Measurements from ENCODE around the gene MANBA. TPM values are rescaled to one million over a fixed set of nuclear protein-coding genes. Genes with fewer than 3 reads are reported as not detected.
A peak's percentile ranks its signal among the peaks of the same experiment; 100 is the strongest.

Gene MANBA
- total RNA-seq, 1 experiment from 2014 or later, result 22.5 TPM

- DNase-seq (ENCODE audit: low read depth), result no peak
Observed at GRCh38 chr4:102678695-102679335, 82.0 kb downstream of the MANBA start.

DNA sequence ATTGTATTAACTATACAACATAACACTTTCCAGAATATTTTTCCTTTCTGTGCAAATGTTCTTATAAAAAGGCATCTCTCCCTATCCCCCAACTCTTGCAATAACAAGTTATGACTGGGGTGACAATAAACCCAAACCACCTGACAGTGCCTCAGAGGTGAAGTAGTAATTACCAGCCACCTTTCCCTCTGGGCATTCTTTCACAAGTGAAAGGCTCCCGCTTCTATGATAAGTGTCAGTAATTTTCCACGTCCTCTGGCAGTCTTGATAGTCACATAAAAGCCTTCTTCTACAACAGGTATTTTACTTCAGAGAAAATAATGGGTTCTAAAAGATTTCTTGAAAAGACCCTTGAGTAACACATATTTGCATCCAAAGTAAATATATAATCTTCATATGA lies 82.7 kb downstream of the MANBA start:
- no peak for DNase-seq (ENCODE audit: low read depth)

- DNase-seq (ENCODE audit: low read depth), result peak; percentile 7
Observed at GRCh38 chr4:102675141-102675540, 85.6 kb downstream of the MANBA start.

GRCh38 chr4:102667001-102667400 lies 93.8 kb downstream of the MANBA start:
- no peak for DNase-seq (ENCODE audit: low read depth)

- no peak for DNase-seq (ENCODE audit: low read depth)
Observed at GRCh38 chr4:102665527-102665926, 95.2 kb downstream of the MANBA start.

GRCh38 chr4:102663073-102663472 lies 97.7 kb downstream of the MANBA start:
- DNase-seq (ENCODE audit: low read depth), result peak; percentile 58

DNA sequence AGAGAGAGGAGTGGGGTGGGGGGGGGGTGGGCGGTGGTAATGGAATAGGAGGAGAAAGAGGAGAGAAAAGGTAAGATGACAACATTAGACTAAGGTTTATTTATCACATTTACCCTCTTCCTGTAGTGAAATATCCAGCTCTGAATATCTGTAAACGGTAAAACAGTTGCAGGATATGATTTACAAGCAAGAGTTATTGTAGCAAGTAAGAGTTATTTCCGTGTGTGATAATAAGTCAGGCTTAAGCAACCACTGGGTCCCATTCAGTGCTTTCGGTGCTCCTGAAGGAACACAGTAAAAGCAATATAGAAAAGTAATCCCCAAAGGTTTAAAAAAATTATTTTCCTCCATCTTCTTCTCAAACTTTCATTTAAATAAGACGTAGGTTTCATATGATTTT lies 103.6 kb downstream of the MANBA start:
- DNase-seq (ENCODE audit: low read depth), result no peak

DNA sequence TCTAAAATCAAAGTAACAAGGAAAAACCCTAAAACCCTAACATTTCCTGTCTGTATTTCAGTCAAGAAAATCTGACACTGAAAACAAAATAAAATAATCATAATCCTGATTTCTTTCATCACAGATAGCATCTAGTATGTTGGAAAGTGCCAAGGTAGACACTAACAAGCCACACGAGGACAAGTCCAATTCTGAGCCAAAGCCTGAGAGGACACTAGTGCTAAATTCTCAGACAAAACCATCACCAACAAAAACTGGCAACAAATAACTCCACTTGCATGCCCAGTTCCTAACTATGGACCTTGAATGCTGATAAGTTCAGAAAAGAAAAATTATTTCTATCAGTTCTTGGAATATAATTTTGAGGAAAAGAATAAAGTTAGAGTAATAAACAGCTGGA lies 113.7 kb downstream of the MANBA start:
- no peak for DNase-seq (ENCODE audit: low read depth)

DNA sequence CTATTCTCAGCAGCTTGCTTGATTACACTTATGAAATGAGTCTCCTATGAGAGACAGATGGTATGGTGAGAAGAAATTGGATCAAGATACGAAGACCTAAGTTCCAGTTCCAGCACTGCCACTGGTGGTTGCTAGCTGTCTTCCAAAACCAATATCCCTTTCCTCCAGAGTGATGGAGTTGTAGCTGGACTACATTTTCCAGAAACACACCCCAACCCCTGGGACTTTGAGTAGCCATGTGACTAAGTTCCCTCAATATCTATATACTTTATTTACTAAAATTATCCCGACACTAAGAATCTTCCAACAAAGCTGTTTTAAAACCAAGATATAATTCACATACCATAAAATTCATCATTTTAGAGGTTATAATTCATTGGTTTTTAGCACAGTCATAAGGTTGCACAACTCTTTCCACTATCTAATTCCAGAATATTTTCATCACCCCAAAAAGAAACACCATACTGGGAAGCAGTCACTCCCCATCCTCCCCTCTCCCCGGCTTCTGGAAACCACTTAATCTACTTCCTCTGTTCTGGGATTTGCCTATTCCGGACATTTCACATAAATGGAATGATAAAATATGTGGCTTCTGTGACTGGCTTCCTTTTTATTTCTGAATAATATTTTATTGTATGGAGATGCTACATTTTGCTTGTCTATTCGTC lies 118.0 kb downstream of the MANBA start:
- DNase-seq (ENCODE audit: low read depth), result no peak

DNA sequence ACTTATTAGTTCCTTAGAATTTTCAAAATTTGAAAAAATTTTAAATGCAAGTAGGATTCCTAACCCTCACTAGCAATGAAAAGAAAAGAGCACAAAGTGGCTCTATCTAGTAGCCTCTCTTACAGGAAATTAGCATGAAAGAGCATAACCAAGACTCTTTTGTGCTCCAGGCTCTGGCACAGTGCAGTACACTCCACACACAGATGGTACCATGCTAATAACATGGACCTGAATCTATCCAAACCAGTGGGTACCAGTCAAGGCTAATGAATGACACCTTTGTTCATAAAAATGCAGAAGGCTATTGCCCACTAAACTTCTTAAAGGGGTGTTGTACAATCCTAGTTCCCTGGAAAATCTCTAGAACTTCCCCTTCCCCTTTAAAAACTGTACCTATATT lies 119.0 kb downstream of the MANBA start:
- peak; percentile 44 for DNase-seq (ENCODE audit: low read depth)

DNA sequence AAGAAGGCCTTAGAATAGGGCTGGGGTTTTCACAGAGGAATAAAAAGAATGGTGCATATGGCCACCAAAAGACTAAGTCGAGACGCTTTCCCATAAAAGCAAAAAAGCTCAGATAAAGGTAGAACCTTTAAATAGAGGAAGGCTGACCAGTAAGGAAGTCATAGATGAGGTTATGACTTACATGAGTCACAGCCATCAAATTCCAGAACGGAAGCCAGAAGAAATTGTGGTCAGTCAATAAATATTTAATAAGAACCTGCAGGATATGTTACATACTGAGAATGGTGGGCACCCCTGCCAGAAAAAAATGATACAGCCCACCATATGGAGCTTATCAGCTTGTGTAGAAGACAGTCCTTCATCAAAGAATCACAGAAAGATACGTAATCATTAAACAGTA lies 120.1 kb downstream of the MANBA start:
- peak; percentile 48 for DNase-seq (ENCODE audit: low read depth)

GRCh38 chr4:102639598-102639997 lies 121.2 kb downstream of the MANBA start:
- no peak for DNase-seq (ENCODE audit: low read depth)

- no peak for DNase-seq (ENCODE audit: low read depth)
Observed at GRCh38 chr4:102638621-102639020, 122.1 kb downstream of the MANBA start.

- no peak for DNase-seq (ENCODE audit: low read depth)
Observed at GRCh38 chr4:102637391-102637790, 123.4 kb downstream of the MANBA start.

DNA sequence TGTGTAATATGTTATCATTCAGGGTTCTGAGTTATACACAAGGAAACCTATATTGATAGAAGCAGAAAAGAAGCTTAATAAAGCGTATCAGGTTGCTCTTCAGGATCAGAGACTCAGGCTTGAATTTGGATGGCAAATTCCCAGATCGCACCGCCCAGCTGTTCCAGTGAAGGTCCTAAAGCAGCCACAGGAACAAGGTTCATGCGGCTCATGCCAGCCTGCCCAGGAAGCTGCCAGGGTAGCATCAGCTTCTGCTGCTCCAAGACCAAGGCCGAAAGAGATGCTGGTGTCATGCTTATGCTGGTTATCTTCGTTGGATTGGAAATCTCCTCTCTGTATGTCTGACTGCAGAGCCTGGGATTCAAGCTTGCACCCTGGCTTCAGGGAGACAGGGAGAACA lies 127.7 kb downstream of the MANBA start:
- no peak for DNase-seq (ENCODE audit: low read depth)

- no peak for DNase-seq (ENCODE audit: low read depth)
Observed at GRCh38 chr4:102632241-102633065, 128.3 kb downstream of the MANBA start.

GRCh38 chr4:102631616-102632015 lies 129.2 kb downstream of the MANBA start:
- no peak for DNase-seq (ENCODE audit: low read depth)

DNA sequence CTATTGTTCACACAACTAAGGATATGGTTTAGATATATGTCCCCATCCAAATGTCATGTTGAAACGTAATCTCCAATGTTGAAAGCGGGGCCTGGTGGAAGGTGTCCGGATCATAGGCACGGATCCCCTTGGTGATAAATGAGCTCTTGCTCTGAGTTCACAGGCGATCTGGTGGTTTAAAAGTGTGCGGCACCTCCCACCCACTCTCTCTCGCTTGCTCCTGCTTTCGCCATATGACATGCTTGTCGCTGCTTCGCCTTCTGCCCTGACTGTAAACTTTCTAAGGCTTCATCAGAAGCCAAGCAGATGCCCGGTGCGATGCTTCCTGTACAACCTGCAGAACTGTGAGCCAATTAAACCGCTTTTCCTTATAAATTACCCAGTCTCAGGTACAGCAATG lies 131.1 kb downstream of the MANBA start:
- DNase-seq (ENCODE audit: low read depth), result no peak

DNA sequence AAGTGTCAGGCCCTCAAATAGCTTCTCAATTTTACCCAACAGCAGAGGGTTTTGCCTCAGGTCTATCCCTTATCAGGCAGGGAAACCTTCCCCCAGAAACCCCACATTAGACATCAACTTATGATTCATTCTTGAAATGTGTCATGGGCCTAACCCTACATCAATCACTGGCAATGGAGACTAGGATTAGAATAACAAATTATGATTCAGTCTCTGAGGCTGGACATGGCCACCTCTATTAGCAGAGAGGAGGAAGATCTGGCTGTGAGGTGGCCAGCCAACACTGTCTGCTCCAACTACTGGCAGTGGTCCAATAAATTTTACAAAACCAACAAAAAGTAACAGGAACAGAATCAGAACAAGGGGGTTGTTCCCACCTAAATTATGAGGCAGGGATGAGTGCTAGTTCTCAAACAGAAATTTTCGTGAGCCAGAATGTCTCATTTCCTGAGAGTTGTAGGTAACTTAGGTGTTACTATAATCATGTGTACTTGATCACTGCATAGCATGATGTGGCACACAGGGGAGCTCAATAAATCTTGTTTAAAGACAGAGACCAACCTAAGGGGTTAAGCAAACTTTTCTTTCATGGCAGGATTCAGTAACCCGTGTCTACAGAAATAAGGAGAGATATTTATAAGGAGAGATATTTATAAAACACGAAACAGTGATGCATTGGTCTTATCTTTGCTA lies 132.8 kb downstream of the MANBA start:
- peak; percentile 71 for DNase-seq (ENCODE audit: low read depth)

- peak; percentile 57 for DNase-seq (ENCODE audit: low read depth)
Observed at GRCh38 chr4:102625232-102625930, 135.4 kb downstream of the MANBA start.

DNA sequence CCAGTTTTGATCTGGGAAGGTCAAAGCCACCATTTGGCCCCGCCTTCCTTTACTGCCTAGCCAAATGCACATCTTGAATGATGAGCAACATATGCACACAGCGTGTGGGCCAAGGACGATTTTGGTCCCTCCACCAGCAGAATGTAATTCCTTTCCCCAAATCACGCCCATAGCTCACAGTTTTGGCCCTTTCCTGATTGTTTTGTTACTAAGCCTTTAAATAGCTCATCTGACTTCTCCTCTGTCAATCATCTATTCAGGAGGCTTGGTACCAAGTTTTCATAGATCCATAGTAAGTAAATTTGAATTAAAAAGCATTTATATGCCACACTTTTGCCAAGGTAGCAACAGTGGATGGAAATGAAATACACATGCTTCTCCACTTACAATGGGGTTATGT lies 136.3 kb downstream of the MANBA start:
- no peak for DNase-seq (ENCODE audit: low read depth)

DNA sequence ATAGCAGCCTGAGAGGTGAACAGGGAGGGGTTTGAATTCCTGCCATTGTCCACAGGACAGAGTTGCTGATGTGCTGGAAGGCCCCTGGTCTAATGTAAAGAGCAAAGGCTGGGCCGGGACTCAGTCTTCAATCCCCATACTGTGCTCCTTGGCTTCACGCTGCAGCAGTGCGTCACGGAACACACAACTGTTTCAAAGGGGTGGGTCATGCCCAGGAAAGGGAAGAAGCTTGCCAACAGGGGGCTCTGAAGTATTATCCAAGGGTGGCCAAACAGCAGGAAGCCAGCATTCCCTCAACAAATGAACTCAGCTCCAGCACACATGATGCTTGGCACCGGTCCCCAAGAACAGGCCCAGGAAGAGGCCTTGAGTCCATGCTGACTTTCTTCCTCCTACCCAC lies 137.1 kb downstream of the MANBA start:
- peak; percentile 60 for DNase-seq (ENCODE audit: low read depth)

All from RPMI7951 (cell line).